ENCODE results near the gene POLR3H. TPM values are rescaled to one million over a fixed set of nuclear protein-coding genes. Genes with fewer than 3 reads are reported as not detected.

The POLR3H gene
- total and polyA plus RNA-seq, 10 donors = 12.6 to 30.9 (median 19.3) TPM

DNA sequence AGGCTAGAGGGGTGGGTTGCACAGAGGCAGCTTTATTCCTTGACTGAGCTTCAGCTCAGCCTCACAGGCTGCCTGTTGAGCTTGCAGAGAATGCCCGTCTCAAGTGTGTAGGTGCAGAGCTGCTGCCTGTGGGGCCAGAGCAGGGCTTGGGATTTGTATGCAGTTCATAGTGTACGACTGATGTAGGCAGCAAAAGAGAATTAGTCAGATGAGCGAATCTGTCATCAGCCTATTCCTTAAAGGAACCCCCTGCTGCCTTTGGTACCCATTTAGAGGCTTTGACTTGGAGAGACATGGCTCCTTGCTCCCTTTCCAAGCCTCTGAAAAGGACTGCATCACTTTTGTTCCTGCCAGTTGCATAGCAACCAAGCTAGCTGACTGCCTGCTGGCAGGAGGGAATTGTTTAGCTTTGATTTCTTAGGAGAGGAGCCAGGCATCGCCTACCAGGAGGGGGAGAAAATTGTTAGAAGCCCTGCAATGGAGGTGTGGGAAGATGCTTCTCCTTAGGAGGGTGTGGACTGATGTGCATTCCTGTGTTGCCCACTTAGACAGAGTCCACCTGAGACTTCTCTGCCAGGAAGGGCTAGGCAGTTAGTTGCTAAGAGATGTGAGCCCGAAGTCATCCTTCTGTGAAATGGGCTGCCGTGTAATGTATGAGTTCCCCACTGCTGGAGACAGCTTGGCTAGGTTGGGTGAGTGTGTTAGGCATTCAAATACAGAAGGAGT, 64.4 kb downstream of the POLR3H start:
- Histone ChIP-seq H3K9me3 (no peaks in the 10 kb centered on the region), H3K27me3 (replicated peaks in 1 of 7) (no peaks in the 10 kb centered on the region), H3K4me3 (no peak overlapping the region), H3K36me3 (peaks cover 0 to 14% (median 4%) of the 10 kb centered on the region in 6 donors), H3K27ac (peak overlapping the region in 6 of 8 donors; percentile 41 to 84 (median 57)), H3K4me1 (peaks cover 31 to 100% (median 83%) of the 10 kb centered on the region in 6 donors)
- intact Hi-C loops (cut with DNase I; ENCODE audit: low total_unique reads) = no loop called here
- DNase-seq = no peak
- TF ChIP-seq POLR2A (IDR thresholded peaks at IDR 0.05) (no peak), POLR2AphosphoS5 (IDR thresholded peaks at IDR 0.05) (no peak)
- TF ChIP-seq, protein P1, sequence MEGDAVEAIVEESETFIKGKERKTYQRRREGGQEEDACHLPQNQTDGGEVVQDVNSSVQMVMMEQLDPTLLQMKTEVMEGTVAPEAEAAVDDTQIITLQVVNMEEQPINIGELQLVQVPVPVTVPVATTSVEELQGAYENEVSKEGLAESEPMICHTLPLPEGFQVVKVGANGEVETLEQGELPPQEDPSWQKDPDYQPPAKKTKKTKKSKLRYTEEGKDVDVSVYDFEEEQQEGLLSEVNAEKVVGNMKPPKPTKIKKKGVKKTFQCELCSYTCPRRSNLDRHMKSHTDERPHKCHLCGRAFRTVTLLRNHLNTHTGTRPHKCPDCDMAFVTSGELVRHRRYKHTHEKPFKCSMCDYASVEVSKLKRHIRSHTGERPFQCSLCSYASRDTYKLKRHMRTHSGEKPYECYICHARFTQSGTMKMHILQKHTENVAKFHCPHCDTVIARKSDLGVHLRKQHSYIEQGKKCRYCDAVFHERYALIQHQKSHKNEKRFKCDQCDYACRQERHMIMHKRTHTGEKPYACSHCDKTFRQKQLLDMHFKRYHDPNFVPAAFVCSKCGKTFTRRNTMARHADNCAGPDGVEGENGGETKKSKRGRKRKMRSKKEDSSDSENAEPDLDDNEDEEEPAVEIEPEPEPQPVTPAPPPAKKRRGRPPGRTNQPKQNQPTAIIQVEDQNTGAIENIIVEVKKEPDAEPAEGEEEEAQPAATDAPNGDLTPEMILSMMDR (IDR thresholded peaks at IDR 0.05 in 8 of 11, conservative IDR thresholded peaks at IDR 0.05 in 3 of 11) = no peak
- 79 to 92% (median 81%) methylated on average over 6 of the region's 6 CpGs for WGBS, 5 donors

DNA sequence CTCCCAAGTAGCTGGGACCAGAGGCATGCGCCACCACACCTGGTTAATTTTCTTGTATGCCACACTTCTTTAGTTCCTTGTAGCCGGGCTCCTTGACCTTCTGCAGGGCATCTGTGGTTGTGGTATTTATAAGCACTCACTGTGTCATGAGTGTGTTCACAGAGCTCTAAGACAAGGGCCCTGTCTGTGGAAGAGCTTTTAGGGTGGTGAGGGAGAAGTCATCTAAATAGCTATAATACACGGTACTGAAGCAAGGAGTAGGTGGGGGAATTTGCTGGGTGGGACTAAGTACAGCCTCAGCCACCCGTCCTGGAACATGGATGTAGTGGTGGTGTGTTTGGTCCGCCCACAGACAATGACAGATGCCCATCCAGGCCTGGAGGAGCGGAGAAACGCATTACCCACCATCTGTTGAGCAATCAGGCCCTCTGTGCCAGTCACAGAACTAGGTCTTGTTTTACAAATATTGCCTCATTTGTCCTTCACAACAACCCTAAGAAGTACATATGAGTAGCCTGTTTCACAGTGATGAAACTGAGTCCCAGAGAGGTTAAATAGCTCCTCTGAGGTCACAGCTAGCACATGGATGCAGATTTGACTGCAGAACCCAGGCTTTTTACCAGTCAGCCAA, 65.3 kb downstream of the POLR3H start:
- WGBS, 5 donors = 41 to 72% (median 56%) methylated on average over 7 of the region's 7 CpGs
- DNase-seq = no peak
- intact Hi-C loops (cut with DNase I; ENCODE audit: low total_unique reads) = no loop called here

DNA sequence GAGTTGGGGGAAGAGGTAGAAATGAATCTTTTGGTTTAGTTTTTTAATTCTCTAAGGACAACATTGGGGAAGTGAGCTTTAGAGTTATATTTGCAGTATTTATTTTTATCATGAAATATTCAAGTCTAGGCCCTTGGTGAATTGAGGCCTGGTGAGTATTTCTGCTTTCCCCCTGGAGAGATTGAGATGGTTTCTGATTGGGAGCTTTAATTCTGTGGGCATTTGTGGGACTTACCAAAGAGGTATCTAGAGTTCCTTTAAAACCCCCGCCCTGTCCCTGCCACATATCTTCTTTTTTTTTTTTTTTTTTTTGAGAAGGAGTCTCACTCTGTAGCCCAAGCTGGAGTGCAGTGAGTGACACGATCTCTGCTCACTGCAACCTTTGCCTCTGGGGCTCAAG, 65.8 kb downstream of the POLR3H start:
- TF ChIP-seq POLR2A (IDR thresholded peaks at IDR 0.05) (no peak), POLR2AphosphoS5 (IDR thresholded peaks at IDR 0.05) (no peak)
- TF ChIP-seq, protein P1 (IDR thresholded peaks at IDR 0.05 in 8 of 11, conservative IDR thresholded peaks at IDR 0.05 in 3 of 11) = no peak
- Histone ChIP-seq H3K4me1 (peaks cover 27 to 98% (median 77%) of the 10 kb centered on the region in 6 donors), H3K4me3 (no peak overlapping the region), H3K9me3 (no peaks in the 10 kb centered on the region), H3K36me3 (peaks cover 0 to 15% (median 4%) of the 10 kb centered on the region in 6 donors), H3K27me3 (replicated peaks in 1 of 7) (no peaks in the 10 kb centered on the region), H3K27ac (peak overlapping the region in 6 of 8 donors; percentile 41 to 84 (median 57))
- 56 to 77% (median 65%) methylated on average over 2 of the region's 2 CpGs for WGBS, 5 donors
- intact Hi-C loops (cut with DNase I; ENCODE audit: low total_unique reads) = no loop called here
- no peak for DNase-seq

More for the DNA sequence above, 65.3 kb downstream of the POLR3H start:
- peaks cover 0 to 14% (median 4%) of the 10 kb centered on the region in 6 donors for H3K36me3 ChIP-seq
- H3K27ac ChIP-seq = peak overlapping the region in 7 of 8 donors; percentile 41 to 84 (median 53)
- no peaks in the 10 kb centered on the region for H3K9me3 ChIP-seq
- H3K27me3 ChIP-seq (replicated peaks in 1 of 7) = no peaks in the 10 kb centered on the region
- TF ChIP-seq, protein P1 (IDR thresholded peaks at IDR 0.05 in 8 of 11, conservative IDR thresholded peaks at IDR 0.05 in 3 of 11) = no peak
- TF ChIP-seq POLR2A (IDR thresholded peaks at IDR 0.05) (no peak), POLR2AphosphoS5 (IDR thresholded peaks at IDR 0.05) (no peak)
- peaks cover 30 to 98% (median 78%) of the 10 kb centered on the region in 6 donors for H3K4me1 ChIP-seq
- no peak overlapping the region for H3K4me3 ChIP-seq

Other genes starting within 250 kb of the POLR3H start
- gene ZC3H7B, start 242.9 kb downstream of the POLR3H start, total RNA-seq = 10 to 100 TPM; 38.7 to 59.1 (median 53.7) TPM
- 10 to 100 TPM; 10.5 to 34.2 (median 11.8) TPM for gene ZC3H7B, start 242.9 kb downstream of the POLR3H start, polyA plus RNA-seq
- gene TEF, start 162.5 kb downstream of the POLR3H start, total RNA-seq = 10 to 100 TPM in 6 of 7 donors, 1 to 10 TPM in 1; 7.6 to 29.9 (median 13.6) TPM
- gene TEF, start 162.5 kb downstream of the POLR3H start, polyA plus RNA-seq = 1 to 10 TPM; 2.2 to 7.6 (median 3.0) TPM
- 10 to 100 TPM; 30.9 to 52.4 (median 44.8) TPM for gene TOB2, start 97.7 kb downstream of the POLR3H start, total RNA-seq
- gene TOB2, start 97.7 kb downstream of the POLR3H start, polyA plus RNA-seq = 10 to 100 TPM in 1 of 3 donors, 1 to 10 TPM in 2; 7.5 to 17.1 (median 8.9) TPM
- 10 to 100 TPM; 29.6 to 41.2 (median 34.7) TPM for gene PHF5A, start 75.8 kb downstream of the POLR3H start, total RNA-seq
- gene PHF5A, start 75.8 kb downstream of the POLR3H start, polyA plus RNA-seq = 10 to 100 TPM; 35.3 to 67.5 (median 50.3) TPM
- gene ACO2, start 75.4 kb downstream of the POLR3H start, total RNA-seq = 10 to 100 TPM; 51.7 to 82.0 (median 76.2) TPM
- 10 to 100 TPM; 21.4 to 31.7 (median 25.5) TPM for gene ACO2, start 75.4 kb downstream of the POLR3H start, polyA plus RNA-seq
- under 1 TPM in 4 of 7 donors, not detected in 3; 0.19 to 0.73 (median 0.28) TPM for gene CSDC2, start 16.5 kb upstream of the POLR3H start, total RNA-seq
- gene CSDC2, start 16.5 kb upstream of the POLR3H start, polyA plus RNA-seq = under 1 TPM; 0.37 to 0.73 (median 0.58) TPM
- 10 to 100 TPM; 15.1 to 25.0 (median 15.9) TPM for gene PMM1, start 45.4 kb upstream of the POLR3H start, total RNA-seq
- gene PMM1, start 45.4 kb upstream of the POLR3H start, polyA plus RNA-seq = 10 to 100 TPM; 18.9 to 20.2 (median 20.2) TPM
- 10 to 100 TPM; 17.5 to 29.8 (median 24.5) TPM for gene DESI1, start 76.6 kb upstream of the POLR3H start, total RNA-seq
- 10 to 100 TPM in 1 of 3 donors, 1 to 10 TPM in 2; 8.1 to 13.5 (median 9.8) TPM for gene DESI1, start 76.6 kb upstream of the POLR3H start, polyA plus RNA-seq
- 100 to 1,000 TPM; 122 to 183 (median 156) TPM for gene XRCC6, start 76.8 kb upstream of the POLR3H start, total RNA-seq
- gene XRCC6, start 76.8 kb upstream of the POLR3H start, polyA plus RNA-seq = 100 to 1,000 TPM in 2 of 3 donors, 10 to 100 TPM in 1; 93.6 to 129 (median 128) TPM
- gene SNU13, start 144.4 kb upstream of the POLR3H start, total RNA-seq = 100 to 1,000 TPM in 5 of 7 donors, 10 to 100 TPM in 2; 89.0 to 116 (median 106) TPM
- gene SNU13, start 144.4 kb upstream of the POLR3H start, polyA plus RNA-seq = 100 to 1,000 TPM; 118 to 165 (median 161) TPM
- gene MEI1, start 155.0 kb upstream of the POLR3H start, total RNA-seq = 10 to 100 TPM; 17.7 to 56.5 (median 26.9) TPM
- gene MEI1, start 155.0 kb upstream of the POLR3H start, polyA plus RNA-seq = 10 to 100 TPM; 19.9 to 22.6 (median 21.5) TPM